H1 (cell line): ENCODE data around the gene SNAP47. TPM values are rescaled to one million over a fixed set of nuclear protein-coding genes. Genes with fewer than 3 reads are reported as not detected.

Source experiments
- CTCF ChIA-PET: fragments of 300-600 bp; sonication (Branson Sonifier 250); formaldehyde crosslinking; loops from one replicate; lab custom pipeline; 2021; ENCODE audit not compliant: partially characterized antibody; lab: Charles Lee
- POLR2A ChIA-PET: fragments of 300-600 bp; sonication (Branson Sonifier 250); formaldehyde crosslinking; loops from one replicate; lab custom pipeline; 2021; ENCODE audit warnings: inconsistent platforms; ENCODE audit not compliant: partially characterized antibody; lab: Charles Lee
- DNase-seq, 2 experiments: peaks; one replicate each; pipeline versions ENCODE4 v3.0.0 to v3.0.0-alpha.2; 2010 to 2022; ENCODE audit warnings: low spot score in 2 of 2, low read depth in 1 of 2, mixed read lengths in 1 of 2
- FAIRE-seq: peaks from 2 replicates; lab custom pipeline; 2011; peaks lifted over from hg19 to GRCh38; lab: Jason Lieb, UNC
- H2AFZ ChIP-seq: 2 replicates; pipeline ENCODE4 v1.8.1; 2012; ENCODE audit warnings: low read length, inconsistent platforms
- H2AK5ac ChIP-seq: 2 replicates; pipeline ENCODE4 v1.6.1; 2013; ENCODE audit warnings: low read depth, low read length
- H2BK120ac ChIP-seq: replicated peaks from 2 replicates; pipeline ENCODE3; 2013; ENCODE audit warnings: low read depth, low read length, inconsistent platforms
- H2BK12ac ChIP-seq: 2 replicates; pipeline ENCODE4 v1.6.1; 2013; ENCODE audit warnings: low read depth, low read length
- H2BK15ac ChIP-seq: 2 replicates; pipeline ENCODE4 v1.6.1; 2013; ENCODE audit warnings: low read length
- H2BK20ac ChIP-seq: 2 replicates; pipeline ENCODE4 v1.6.1; 2013; ENCODE audit warnings: low read length
- H2BK5ac ChIP-seq: 2 replicates; pipeline ENCODE4 v1.6.1; 2013; ENCODE audit warnings: low read depth, low read length
- H3K14ac ChIP-seq: 2 replicates; pipeline ENCODE4 v1.6.1; 2013; ENCODE audit warnings: inconsistent platforms; ENCODE audit not compliant: insufficient read length
- H3K18ac ChIP-seq: 2 replicates; pipeline ENCODE4 v1.6.1; 2013; ENCODE audit warnings: low read length; ENCODE audit errors: extremely low read depth
- H3K23ac ChIP-seq: 2 replicates; pipeline ENCODE4 v1.6.1; 2013; ENCODE audit warnings: inconsistent platforms; ENCODE audit not compliant: insufficient read length
- H3K23me2 ChIP-seq: 2 replicates; pipeline ENCODE4 v1.6.1; 2013; ENCODE audit warnings: low read depth, low read length
- H3K27ac ChIP-seq: 2 replicates; pipeline ENCODE4 v1.6.1; 2011; ENCODE audit warnings: low read depth, low read length, inconsistent platforms
- H3K27me3 ChIP-seq, 4 experiments: replicated peaks in 1 of 4; 1 replicate in 1 of 4; 2 replicates in 3 of 4; pipeline versions ENCODE4 v1.6.1 to v1.8.1; 2011 to 2013; ENCODE audit warnings: low read length in 3 of 4, mild to moderate bottlenecking in 3 of 4, inconsistent platforms in 2 of 4, mixed read lengths in 2 of 4, moderate library complexity in 1 of 4; ENCODE audit not compliant: control insufficient read depth in 3 of 4, insufficient read depth in 3 of 4; ENCODE audit errors: extremely low read depth in 1 of 4
- H3K36me3 ChIP-seq, 4 experiments: 2 replicates each; pipeline versions ENCODE4 v1.6.1 to v1.8.1; 2011 to 2013; ENCODE audit warnings: mild to moderate bottlenecking in 4 of 4, low read length in 3 of 4, moderate library complexity in 2 of 4, control low read depth in 1 of 4, inconsistent platforms in 1 of 4; ENCODE audit not compliant: insufficient read depth in 4 of 4, control insufficient read depth in 2 of 4
- H3K4ac ChIP-seq: replicated peaks from 2 replicates; pipeline ENCODE3; 2013; ENCODE audit warnings: low read length, low read depth, mixed read lengths, inconsistent platforms; ENCODE audit not compliant: insufficient read length
- H3K4me1 ChIP-seq, 4 experiments: replicated peaks in 1 of 4; 1 replicate in 1 of 4; 2 replicates in 3 of 4; pipeline versions ENCODE4 v1.6.1 to v1.8.1; 2011 to 2013; ENCODE audit warnings: low read length in 3 of 4, inconsistent platforms in 2 of 4, mixed read lengths in 1 of 4; ENCODE audit not compliant: insufficient read depth in 4 of 4, control insufficient read depth in 3 of 4
- H3K4me2 ChIP-seq, 2 experiments: 2 replicates each; pipeline versions ENCODE4 v1.6.1 to v1.8.1; 2011 to 2013; ENCODE audit warnings: low read depth in 2 of 2, low read length in 2 of 2, control low read depth in 1 of 2, inconsistent platforms in 1 of 2, mild to moderate bottlenecking in 1 of 2; ENCODE audit not compliant: insufficient read depth in 1 of 2
- H3K4me3 ChIP-seq, 4 experiments: fragments of 200-600, 300-600 bp in 1 of 4; sonication (generic), shearing (Covaris generic), sonication (Bioruptor Twin) in 1 of 4; 2 replicates each; pipeline versions ENCODE4 v1.5.1 to v1.8.1; 2011 to 2016; ENCODE audit warnings: low read length in 4 of 4, low read depth in 3 of 4, control low read depth in 2 of 4, inconsistent platforms in 2 of 4, mild to moderate bottlenecking in 2 of 4, mixed read lengths in 1 of 4, moderate library complexity in 1 of 4; ENCODE audit not compliant: insufficient read depth in 2 of 4; ENCODE audit errors: extremely low read depth in 1 of 4
- H3K56ac ChIP-seq: replicated peaks from 2 replicates; pipeline ENCODE3; 2013; ENCODE audit warnings: low read depth, mild to moderate bottlenecking, mixed read lengths, low read length, inconsistent platforms; ENCODE audit not compliant: insufficient read length
- H3K79me1 ChIP-seq: 2 replicates; pipeline ENCODE4 v1.6.1; 2013; ENCODE audit warnings: low read depth, low read length, control low read depth
- H3K79me2 ChIP-seq, 2 experiments: 2 replicates each; pipeline versions ENCODE4 v1.6.1 to v1.8.1; 2012 to 2013; ENCODE audit warnings: low read length in 2 of 2, mild to moderate bottlenecking in 2 of 2, inconsistent platforms in 1 of 2; ENCODE audit not compliant: insufficient read depth in 2 of 2, control insufficient read depth in 1 of 2
- H3K9ac ChIP-seq, 4 experiments: replicated peaks in 1 of 4; 1 replicate in 1 of 4; 2 replicates in 3 of 4; pipeline versions ENCODE4 v1.6.1 to v1.8.1; 2011 to 2013; ENCODE audit warnings: low read depth in 3 of 4, low read length in 3 of 4, control low read depth in 2 of 4, mild to moderate bottlenecking in 2 of 4, moderate library complexity in 2 of 4, inconsistent platforms in 1 of 4; ENCODE audit errors: extremely low read depth in 1 of 4
- H3K9me3 ChIP-seq, 2 experiments: 2 replicates each; pipeline versions ENCODE4 v1.6.1 to v1.8.1; 2012 to 2013; ENCODE audit warnings: mild to moderate bottlenecking in 2 of 2, moderate library complexity in 2 of 2, control low read depth in 1 of 2, inconsistent platforms in 1 of 2, low read depth in 1 of 2, low read length in 1 of 2, mixed read lengths in 1 of 2; ENCODE audit not compliant: insufficient read depth in 2 of 2
- H4K20me1 ChIP-seq, 2 experiments: replicated peaks in 1 of 2; 2 replicates each; pipeline versions ENCODE3 to v1.8.1; 2011 to 2013; ENCODE audit warnings: inconsistent platforms in 2 of 2, low read length in 2 of 2, mild to moderate bottlenecking in 1 of 2; ENCODE audit not compliant: insufficient read depth in 2 of 2, control insufficient read depth in 1 of 2
- H4K5ac ChIP-seq: 2 replicates; pipeline ENCODE4 v1.6.1; 2013; ENCODE audit warnings: low read length, low read depth, mixed read lengths, inconsistent platforms; ENCODE audit not compliant: insufficient read length
- H4K8ac ChIP-seq: 2 replicates; pipeline ENCODE4 v1.8.0; 2013; ENCODE audit warnings: mild to moderate bottlenecking, moderate library complexity, low read length, inconsistent platforms; ENCODE audit not compliant: insufficient read depth; ENCODE audit errors: extremely low read depth
- H4K91ac ChIP-seq: replicated peaks from 2 replicates; pipeline ENCODE3; 2013; ENCODE audit warnings: low read length, mixed read lengths, inconsistent platforms; ENCODE audit not compliant: insufficient read length
- CHD2 ChIP-seq: IDR thresholded peaks from 2 replicates; pipeline ENCODE4 v1.6.1; 2012; ENCODE audit warnings: low read length, improper control_type of control experiment
- FOSL1 ChIP-seq: IDR thresholded peaks from 2 replicates; pipeline ENCODE4 v1.6.1; 2011; ENCODE audit warnings: mild to moderate bottlenecking, low read depth, low read length, moderate library complexity; ENCODE audit not compliant: insufficient read depth
- RFX5 ChIP-seq: IDR thresholded peaks from 2 replicates; pipeline ENCODE4 v1.6.1; 2011; ENCODE audit warnings: low read depth, low read length, improper control_type of control experiment, borderline replicate concordance
- RXRA ChIP-seq: IDR thresholded peaks from 2 replicates; pipeline ENCODE4 v1.6.1; 2011; ENCODE audit warnings: low read depth, mild to moderate bottlenecking, low read length, moderate library complexity; ENCODE audit not compliant: insufficient read depth
- TBP ChIP-seq: IDR thresholded peaks from 2 replicates; pipeline ENCODE4 v1.6.1; 2011; ENCODE audit warnings: low read depth, low read length, improper control_type of control experiment
- WGBS, 2 experiments: shearing (Covaris generic) in 1 of 2; methylation state at CpG; one replicate each; pipeline versions ENCODE4 v1.1.6 to v1.1.7; 2013 to 2015; ENCODE audit warnings: low lambda C conversion rate in 2 of 2, mixed read lengths in 2 of 2, inconsistent platforms in 1 of 2, low coverage in 1 of 2, missing lambda C conversion rate in 1 of 2; ENCODE audit not compliant: insufficient replicate concordance in 2 of 2, insufficient coverage in 1 of 2, insufficient read length in 1 of 2; ENCODE audit errors: extremely low coverage in 1 of 2, missing lambda C conversion rate in 1 of 2; 5-methylcytosine and 5-hydroxymethylcytosine counted together
- polyA plus RNA-seq, 7 experiments: library from polyadenylated mRNA; depleted of rRNA in 3 of 7; stranded (reverse) in 5 of 7; unstranded in 2 of 7; fragments of >200 nt in 5 of 7; fragments of 200-250 nt in 2 of 7; gene quantifications; 1 replicate in 5 of 7; 2 replicates in 1 of 7; 4 replicates in 1 of 7; pipeline versions ENCODE4 v1.2.1 to v1.2.3, GENCODE V29; 2011 to 2013; ENCODE audit warnings: missing spikeins in 2 of 7, mixed read lengths in 2 of 7
- total RNA-seq: library from RNA; stranded (reverse); fragmentation: NEBNext Ultra II Directional; extraction: Animal tissue kit (Norgen Biotek cat#: 25700); gene quantifications from 2 replicates; pipeline ENCODE4 v1.2.1, GENCODE V29; 2021
- TF ChIP-seq, protein P1 (sequence below): IDR thresholded peaks from 2 replicates; pipeline ENCODE4 v1.6.1; 2012; ENCODE audit warnings: inconsistent platforms

SNAP47 gene
- total and polyA plus RNA-seq, 2 of the 8 experiments (the other 6 are each of a cell fraction or from before 2014, with no cell fraction given), result 37.6 to 42.2 TPM

DNA sequence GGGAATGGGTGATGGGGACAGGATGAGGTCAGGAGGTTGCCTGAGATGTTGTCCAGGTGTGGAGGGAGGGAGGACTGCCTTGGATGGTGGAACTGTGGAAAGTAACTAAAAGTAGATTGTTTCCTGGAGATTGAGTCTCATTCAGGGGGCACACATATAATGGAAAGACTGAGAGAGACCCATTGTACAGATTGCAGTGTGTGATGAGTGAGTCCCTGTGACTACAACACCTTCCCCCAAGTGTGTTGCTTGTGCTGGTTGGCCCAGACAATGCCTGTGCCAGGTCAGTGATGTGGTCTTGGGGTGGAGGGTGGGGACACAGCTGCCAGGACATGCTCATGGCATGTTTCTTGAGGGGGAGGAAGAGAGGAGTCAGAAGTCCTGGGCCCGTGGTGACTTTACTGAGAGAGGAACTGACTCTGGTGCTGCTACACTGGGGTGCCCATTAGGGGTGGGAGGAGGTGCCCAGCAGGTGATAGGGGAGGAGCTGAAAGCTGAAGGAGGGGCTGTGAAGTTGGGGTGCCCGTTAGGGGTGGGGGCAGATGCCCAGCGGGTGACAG lies 5.2 kb downstream of the SNAP47 start:
- H3K56ac ChIP-seq, result no peak overlapping the region
- 0 out of 8 replicates have a peak, but pooled peaks cover 0 to 2% (median 0%) of the 10 kb centered on the region in 4 experiments for H3K36me3 ChIP-seq
- no peak overlapping the region for H3K4ac ChIP-seq
- H2AFZ ChIP-seq, result no peak overlapping the region
- peaks cover 18 to 34% of the 10 kb centered on the region in 2 experiments for H4K20me1 ChIP-seq
- FAIRE-seq (no peak), DNase-seq (no peak)
- H3K23me2 ChIP-seq, result peaks cover 5% of the 10 kb centered on the region; the same call in 1 of the 2 replicates
- H2AK5ac ChIP-seq, result no peak overlapping the region
- no peak overlapping the region for H4K91ac ChIP-seq
- no peak overlapping the region for H2BK20ac ChIP-seq
- peak overlapping the region; percentile 17 for H4K8ac ChIP-seq
- no peak overlapping the region for H2BK120ac ChIP-seq
- H3K27ac ChIP-seq, result no peak overlapping the region
- H2BK12ac ChIP-seq, result no peak overlapping the region
- no peaks in the 10 kb centered on the region for H3K27me3 ChIP-seq
- H3K18ac ChIP-seq, result no peak overlapping the region
- H3K9ac ChIP-seq, result no peak overlapping the region
- H2BK15ac ChIP-seq, result no peak overlapping the region
- ChIA-PET POLR2A (no interaction called here), CTCF (interaction anchor here (0.6 to 2.8 kb wide), 4 partner anchors 7 to 980 kb away, joined by 3 to 9 read pairs (median 4); no protein-coding TSS in a partner anchor)
- H3K4me3 ChIP-seq, result no peak overlapping the region
- no peak overlapping the region for H3K14ac ChIP-seq
- WGBS, 2 experiments, result 71% methylated on average over 3 of the region's 3 CpGs; no CpG with 5 or more reads in 1 of the 2 experiments
- H3K79me2 ChIP-seq, result peaks cover 6 to 88% of the 10 kb centered on the region in 2 experiments; a peak in 3 of 4 replicates
- H3K9me3 ChIP-seq, result no peaks in the 10 kb centered on the region
- H4K5ac ChIP-seq, result no peak overlapping the region
- no peak overlapping the region for H3K4me2 ChIP-seq
- no peak overlapping the region for H2BK5ac ChIP-seq
- H3K79me1 ChIP-seq, result peaks cover 53% of the 10 kb centered on the region
- peaks cover 0 to 5% (median 2%) of the 10 kb centered on the region in 4 experiments; a peak in 1 of 7 replicates for H3K4me1 ChIP-seq
- no peak overlapping the region for H3K23ac ChIP-seq
- no peak for TF ChIP-seq TBP
- TF ChIP-seq CHD2, result no peak
- TF ChIP-seq FOSL1, result no peak
- TF ChIP-seq, protein P1, sequence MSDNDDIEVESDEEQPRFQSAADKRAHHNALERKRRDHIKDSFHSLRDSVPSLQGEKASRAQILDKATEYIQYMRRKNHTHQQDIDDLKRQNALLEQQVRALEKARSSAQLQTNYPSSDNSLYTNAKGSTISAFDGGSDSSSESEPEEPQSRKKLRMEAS, result no peak
- no peak for TF ChIP-seq RXRA
- no peak for TF ChIP-seq RFX5
